Activated CD4-positive, CD25-positive, alpha-beta regulatory T cell treated with anti-CD3 and anti-CD28 coated beads, Interleukin-2, amount 50 U/mL, for 16 hours (primary cell): ENCODE results near the gene UBL4A.

ENCODE experiments used
- DNase-seq: peaks from one replicate; pipeline ENCODE4 v3.0.0-alpha.2; 2020; ENCODE audit warnings: low read depth, low spot score

Gene UBL4A

DNA sequence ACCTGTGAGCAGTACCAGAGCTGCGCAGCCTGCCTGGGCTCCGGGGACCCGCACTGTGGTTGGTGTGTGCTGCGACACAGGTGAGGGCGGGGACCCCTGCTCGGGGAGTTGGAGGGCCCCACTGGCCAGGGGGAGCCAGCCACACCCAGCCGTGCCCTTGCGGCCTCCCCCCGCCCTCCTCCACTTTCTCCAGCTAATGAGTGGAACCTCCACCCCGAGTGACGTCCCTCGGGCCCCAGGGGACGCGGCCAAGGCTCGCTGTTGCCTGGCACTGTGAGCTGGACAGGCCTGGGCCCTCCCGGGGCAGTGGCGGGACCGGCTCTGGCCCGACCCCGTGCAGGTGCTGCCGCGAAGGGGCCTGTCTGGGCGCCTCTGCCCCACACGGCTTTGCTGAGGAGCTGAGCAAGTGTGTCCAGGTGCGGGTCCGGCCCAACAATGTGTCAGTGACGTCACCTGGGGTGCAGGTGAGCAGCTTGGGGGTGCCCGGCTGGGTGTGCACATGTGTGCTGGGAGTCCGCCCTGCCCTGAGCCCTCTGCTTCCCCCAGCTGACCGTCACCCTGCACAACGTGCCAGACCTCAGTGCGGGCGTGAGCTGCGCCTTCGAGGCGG is 22.7 kb downstream of the UBL4A start:
- no peak for DNase-seq

DNA sequence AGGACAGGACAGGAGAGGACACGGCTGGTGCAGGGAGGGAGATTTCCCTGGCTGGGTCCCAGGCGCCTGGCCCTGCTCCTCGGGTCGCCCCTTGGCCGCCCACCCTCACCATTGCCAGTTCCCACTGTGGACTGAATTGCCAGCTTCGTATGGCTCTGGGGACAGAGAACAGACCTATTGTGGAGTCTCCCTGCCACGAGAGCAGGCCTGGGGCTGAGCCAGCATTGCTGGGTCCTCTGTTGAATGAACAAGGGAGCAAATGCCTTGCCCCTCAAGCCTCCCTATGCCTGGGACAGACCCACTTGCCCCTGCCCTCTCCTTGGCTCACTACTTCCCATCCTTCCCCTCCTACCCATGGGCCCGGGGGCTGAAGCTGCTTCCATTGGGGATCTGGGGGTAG is 24.0 kb downstream of the UBL4A start:
- DNase-seq = no peak

DNA sequence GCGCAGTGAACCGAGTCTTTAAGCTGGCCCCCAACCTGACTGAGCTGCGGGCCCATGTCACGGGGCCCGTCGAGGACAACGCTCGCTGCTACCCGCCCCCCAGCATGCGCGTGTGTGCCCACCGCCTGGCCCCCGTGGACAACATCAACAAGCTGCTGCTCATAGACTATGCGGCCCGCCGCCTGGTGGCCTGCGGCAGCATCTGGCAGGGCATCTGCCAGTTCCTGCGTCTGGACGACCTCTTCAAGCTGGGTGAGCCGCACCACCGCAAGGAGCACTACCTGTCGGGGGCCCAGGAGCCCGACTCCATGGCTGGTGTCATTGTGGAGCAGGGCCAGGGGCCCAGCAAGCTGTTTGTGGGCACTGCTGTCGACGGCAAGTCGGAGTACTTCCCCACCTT is 26.1 kb downstream of the UBL4A start:
- no peak for DNase-seq

DNA sequence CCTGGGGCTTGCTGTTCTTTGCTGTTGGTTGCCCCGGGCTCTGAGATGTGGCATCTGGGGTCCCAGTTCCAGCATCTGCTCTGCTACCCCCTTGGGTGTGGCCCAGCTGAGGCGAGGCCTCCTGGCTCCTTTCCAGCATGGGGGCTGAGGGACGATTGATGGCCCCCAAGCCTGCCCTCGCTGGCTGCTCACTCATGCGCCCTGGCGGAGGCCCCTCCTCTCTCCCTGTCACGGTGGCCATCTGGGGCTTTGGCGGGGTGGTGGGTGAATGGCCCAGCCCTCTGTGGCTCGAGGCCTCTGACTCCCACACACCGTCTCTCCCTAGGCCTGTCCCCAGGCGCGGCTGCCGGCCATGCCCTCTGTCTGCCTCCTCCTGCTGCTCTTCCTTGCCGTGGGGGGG is 26.6 kb downstream of the UBL4A start:
- DNase-seq = no peak

DNA sequence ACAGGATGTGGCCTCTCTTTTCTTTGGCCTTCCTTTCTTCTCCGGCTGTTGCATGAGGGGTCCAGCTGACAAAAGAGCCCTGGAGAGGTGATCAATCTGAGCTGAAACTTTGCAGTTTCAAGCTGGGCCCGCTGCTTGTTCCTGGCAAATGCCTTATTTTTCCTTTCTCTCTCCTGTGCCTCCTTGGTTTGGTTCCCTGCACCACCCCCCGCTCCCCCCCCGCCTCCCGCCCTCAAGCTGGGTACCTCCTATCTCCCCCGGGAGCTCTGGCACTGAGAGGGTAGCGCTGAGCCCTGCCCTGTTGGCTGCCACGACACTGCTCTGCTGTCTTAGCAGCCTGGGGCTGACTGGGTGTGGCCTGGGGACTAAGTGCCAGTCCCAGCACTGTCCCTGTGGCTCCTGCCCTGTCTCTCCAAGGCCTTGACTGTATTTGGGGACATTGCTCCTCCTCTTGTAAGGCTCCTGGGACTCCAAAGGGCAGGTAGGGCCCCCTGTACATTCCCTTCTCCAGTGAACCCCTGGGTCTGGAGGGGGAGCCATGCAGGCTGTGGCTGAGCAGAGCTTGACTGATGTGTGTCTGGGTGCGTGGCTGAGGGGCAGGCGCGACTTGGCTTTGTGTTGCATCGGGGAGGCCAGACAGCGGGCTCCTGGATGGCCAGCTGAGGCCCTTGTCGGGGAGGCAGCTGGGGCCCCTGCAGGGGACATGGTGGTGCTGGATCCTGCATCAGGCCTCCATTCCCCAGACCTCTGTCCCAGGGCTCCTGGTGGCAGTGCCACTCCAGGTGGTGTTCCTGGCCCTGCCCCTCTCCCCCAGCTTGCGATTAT is 27.2 kb downstream of the UBL4A start:
- DNase-seq = no peak

DNA sequence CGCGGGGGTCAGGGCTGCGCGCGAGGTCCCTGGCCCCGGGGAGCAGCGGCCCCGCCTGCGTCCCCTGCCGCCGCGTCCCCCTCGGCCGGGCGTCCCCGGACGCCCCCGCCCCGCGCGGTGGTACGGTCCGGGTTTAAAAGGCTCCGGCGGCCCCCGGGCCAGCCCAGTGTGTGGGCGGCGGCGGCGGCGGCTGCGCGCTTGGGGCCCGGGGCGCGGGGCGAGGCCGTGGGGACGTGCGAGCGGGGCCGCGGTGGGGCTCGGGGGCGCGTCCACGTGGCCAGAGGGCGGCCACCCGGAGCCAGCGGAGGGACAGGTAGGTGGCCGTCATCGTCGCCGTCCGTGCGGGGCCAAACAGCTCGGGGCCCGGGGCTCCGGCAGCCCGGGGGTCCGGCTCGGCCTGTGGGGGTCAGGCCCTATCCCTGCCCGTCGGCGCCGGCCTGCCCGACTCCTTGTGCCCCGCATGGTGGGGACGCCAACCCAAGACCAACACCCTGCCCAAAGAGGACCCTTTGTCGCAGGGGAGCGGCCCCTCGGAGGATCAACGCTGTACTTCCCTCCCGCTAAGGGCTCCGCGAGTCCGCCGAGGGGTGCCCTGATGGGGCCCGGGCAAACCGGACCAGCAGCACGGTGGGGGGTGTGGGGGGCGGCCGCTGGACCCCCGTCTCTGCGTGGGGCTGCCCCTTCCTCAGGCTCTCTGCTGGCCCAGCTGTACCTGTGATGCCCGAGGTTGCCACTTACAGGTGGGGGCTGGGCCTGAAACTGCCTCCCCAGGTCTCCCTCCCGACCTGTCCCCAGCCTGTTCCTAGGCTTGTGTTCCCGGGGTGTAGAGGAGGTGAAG is 28.1 kb downstream of the UBL4A start, which contains the start of gene PLXNA3:
PLXNA3 (plus strand) TSS at position 166 of the 838 bp plus-strand sequence. CDS start 1,903 bp downstream, outside the sequence.
- peak; percentile 39 for DNase-seq

DNA sequence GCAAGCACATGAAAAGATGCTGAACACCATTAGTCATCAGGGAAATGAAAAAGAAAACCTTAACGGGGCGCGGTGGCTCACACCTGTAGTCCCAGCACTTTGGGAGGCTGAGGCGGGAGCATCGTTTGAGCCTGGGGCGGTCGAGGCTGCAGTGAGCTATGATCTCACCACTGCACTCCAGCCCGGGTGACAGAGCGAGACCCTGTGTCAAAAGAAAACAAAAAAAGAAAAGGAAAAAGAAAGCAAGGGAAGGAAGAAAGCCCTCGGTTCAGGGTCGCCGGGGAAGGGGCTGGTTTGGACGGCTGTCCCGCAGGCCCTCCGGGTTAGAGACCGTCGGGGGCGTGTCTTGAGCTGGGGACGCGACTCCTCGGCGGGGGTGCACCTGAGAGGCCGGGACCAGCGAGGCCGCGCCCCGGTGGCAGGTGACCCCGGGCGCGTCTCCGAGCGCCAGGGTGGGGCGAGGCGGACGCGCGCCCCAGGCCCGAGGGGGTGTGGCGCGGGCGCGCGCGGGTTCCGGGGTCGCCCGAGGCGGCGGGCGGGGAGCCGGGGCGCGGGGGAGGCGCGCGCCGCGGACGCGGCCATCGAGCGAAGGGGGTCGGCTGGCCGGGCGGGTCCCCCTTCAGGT is 28.8 kb downstream of the UBL4A start:
- peak; percentile 8 for DNase-seq

DNA sequence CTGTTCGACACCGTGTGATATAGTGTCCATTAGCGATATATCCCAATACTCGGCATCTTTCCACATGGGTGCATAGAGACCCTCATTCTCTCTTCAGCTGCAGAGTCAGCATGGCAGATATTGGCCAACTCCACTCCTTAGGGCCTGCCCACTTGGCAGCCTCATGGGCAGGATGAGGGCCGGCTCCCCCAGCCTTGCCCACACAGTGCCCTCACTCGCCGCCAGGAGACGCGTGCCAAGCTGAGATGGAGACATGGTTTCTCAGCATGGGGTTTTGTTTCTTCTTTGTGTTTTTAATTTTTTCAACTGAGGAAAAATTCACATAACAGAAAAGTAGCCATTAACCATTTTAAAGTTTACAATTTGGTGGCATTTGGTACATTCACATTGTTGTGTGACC is 33.6 kb downstream of the UBL4A start:
- no peak for DNase-seq

DNA sequence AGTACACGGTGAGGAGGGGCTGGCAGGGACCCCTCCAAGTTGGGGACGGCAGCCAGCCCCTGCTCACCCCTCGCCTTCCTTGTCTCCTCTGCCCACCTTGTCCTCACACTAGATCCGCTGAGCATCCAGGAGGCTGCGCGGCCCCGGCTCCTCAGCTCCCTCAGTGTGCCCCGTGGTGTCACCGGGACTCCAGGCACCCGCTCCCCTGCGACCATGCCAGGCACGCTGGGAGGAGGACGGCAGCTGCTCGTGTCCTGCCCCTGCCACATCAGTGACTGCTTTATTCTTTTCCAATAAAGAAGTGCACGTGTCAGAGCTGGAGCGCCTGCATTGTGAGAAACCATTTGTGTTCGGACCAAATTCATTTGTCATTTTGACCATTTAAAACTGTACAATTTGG is 36.1 kb downstream of the UBL4A start:
- DNase-seq = no peak

DNA sequence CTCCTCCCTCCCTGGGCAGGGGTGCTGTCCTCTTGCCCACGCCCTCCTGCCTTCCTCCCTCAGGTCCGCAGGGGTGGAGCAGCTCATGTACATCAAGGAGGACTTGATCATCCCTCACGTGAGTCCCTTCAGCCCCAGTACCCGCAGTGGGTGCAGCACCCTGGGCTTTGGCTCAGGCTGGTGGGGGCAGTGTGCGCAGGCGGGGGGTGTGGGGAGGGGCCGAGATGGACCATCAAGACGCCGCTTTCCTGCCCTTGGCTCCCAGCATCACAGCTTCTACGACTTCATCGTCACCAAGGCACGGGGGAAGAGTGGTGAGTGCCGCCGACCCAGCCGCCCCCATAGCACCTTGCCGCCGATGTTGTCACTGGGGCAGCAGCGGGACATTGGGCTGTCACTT is 36.8 kb downstream of the UBL4A start:
- DNase-seq = no peak

DNA sequence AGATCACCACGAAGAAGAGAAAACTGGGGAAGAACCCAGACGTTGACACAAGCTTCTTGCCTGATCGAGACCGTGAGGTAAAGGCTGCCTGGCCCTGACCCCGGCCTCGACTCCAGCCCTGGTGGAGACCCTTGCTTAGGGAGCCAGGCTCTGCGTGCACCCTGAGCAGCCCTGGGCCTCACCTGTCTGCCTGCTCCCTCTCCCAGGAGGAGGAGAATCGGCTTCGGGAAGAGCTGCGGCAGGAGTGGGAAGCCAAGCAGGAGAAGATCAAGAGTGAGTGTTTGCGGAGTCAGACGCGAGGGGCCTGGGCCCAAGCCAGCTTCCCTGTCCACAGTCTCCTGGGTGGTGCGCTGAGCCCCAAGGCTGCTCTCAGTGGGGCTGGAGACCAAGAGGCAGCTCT is 37.9 kb downstream of the UBL4A start:
- DNase-seq = no peak

DNA sequence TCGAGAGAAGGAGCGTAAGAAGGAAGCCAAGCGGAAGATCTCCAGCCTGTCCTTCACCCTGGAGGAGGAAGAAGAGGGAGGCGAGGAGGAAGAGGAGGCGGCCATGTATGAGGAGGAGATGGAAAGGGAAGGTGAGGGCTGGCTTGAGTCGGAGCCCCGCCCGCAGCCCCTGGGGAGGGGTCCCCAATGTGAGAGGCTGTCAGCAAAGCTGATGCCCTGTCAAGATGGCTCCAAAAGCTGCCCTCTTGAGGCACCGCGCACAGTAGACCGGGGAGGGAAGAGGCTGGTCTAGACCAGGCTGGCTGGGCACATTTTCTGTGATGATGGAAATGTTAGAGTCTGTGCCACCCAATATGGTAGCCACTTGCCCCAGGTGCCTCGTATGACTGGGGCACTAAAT is 40.0 kb downstream of the UBL4A start:
- no peak for DNase-seq

DNA sequence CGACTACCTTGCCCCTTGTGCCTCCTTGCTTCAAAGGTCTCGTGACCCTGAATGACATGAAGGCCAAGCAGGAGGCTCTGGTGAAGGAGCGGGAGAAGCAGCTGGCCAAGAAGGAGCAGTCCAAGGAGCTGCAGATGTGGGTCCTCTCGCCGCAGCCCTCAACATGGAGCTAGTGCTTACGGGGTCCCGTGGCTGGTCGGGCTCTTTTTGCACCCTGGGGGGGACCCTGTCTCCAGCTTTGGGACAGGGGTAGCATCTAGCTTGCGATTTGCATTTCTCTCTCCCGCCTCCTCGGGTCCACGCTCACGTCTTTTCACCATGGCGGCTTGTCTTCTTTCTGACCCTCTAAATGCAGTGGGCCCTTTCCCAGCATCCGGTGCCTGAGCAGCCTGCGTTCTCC is 40.6 kb downstream of the UBL4A start:
- DNase-seq = no peak

DNA sequence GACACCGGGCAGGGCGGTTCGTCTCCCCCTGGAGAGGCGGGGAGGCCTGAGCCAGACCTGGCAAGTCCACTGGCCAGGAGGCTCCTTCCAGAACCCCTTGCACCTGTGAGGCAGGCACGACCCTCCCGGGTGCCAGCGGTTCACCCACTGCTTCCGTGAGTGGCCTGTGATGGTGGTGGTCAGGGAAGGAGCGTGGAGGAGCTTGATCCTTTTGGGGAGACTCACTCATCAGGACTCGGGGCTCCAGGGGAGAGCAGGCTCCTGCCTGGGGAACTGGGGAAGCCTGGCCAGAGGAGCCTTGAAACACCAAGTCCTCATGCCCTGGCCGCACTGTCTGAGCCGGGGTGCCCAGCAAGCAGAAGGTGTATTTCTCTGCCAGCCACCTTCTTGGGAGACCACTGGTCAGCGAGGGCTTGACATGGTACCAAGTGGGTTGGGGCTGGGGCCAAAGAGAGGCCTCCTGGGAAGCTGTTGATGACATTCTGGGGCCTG is 41.6 kb downstream of the UBL4A start:
- DNase-seq = no peak

DNA sequence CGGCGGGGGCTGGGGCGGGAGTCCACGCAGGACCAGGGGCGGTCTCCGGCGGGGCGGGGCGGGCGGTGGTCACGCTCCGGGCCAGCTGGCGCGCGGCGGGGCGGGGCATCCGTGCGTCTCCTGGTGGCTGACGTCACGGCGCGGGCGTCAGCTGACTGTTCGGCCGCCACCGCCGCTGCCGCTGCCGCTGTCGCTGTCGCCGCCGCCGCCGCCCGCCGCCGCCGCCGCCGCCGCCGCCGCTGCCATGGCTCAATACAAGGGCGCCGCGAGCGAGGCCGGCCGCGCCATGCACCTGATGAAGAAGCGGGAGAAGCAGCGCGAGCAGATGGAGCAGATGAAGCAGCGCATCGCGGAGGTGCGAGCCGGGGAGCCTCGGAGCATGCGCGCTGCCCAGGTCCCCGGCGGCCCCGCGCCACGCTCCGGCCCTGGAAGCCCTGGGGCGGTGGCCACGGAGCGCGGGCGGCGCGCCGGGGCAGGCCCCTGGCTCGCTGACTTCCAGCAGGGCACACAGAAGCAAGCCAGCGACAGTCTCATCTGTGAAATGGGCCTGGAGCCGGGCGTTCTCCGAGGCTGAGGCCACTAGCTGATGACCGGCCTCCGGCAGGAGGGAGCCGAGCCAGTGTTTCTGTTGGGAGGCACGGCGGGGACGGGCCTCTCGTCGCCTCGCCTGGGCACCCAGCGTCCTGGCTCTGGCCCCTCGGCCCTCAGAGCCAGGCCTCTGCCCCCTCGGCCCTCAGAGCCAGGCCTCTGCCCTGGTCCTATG is 42.2 kb downstream of the UBL4A start, which contains the start of gene FAM50A:
FAM50A (plus strand) TSS at position 150 of the 763 bp plus-strand sequence; CDS start at position 245, 95 bp downstream.
- DNase-seq = peak; percentile 32

DNA sequence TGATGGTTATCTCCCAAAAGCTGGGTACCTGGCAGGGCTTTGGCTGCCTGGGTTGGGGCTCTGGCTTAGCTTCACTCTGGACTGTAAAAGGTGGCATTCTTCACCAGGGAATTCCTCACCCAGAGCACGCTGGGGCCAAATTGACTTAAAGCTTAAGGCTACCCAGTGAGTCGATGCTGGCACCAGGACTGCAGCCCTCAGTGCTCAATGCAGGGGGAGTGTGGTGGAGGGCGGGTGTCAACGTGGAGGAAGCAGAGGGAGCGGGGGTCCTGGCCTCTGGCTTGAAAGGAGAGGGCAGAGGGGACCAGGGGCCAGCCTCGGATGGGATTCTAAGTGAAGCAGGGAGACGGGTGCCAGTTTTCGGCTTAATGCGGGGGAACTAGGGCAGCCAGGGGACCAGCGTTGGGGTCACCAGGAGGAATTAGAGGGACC is 42.9 kb downstream of the UBL4A start:
- no peak for DNase-seq

DNA sequence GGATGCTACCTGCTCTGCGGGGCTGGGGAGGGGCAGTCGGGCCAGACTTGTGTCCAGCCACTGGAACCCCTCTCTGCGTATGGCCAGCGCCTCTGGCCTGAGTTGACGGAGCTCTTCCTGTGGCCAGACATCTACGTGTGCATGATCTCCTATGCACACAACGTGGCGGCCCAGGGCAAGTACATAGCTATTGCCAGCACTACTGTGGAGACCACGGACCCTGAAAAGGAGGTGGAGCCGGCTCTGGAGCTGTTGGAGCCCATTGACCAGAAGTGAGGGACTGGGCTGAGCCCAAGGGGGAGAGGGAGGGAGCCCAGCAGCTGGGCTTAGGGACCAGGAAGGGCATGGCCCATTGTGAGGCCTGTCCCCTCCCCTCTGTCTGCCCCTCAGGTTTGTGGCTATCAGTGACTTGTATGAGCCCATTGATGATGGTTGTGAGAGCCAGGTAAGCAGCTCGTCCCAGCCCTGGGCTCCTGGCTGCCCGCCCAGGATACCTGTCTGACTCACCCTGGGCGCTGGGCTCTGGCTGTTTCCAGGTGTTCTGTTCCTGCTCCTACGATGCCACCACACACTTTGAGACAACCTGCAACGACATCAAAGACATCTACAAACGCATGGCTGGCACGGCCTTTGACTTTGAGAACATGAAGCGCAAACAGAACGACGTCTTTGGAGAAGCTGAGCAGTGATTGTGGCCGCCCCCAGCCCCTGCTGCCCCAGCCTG is 44.3 kb downstream of the UBL4A start:
- no peak for DNase-seq

DNA sequence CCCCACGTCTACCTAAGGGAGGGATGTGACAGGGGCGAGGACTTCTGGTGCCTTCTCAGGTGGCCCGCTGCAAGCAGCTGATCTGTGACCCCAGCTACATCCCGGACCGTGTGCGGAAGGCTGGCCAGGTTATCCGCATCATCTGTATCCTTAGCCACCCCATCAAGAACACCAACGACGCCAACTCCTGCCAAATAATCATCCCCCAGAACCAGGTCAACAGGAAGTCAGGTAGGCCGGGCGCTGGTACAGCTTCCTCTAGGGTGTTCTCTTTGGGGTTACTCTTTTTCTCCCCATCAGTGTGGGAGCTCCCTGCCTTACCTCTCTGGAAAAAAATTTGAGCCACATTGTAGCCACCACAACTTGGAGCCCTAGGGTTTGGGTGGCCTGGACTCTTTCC is 44.9 kb downstream of the UBL4A start:
- DNase-seq = no peak

DNA sequence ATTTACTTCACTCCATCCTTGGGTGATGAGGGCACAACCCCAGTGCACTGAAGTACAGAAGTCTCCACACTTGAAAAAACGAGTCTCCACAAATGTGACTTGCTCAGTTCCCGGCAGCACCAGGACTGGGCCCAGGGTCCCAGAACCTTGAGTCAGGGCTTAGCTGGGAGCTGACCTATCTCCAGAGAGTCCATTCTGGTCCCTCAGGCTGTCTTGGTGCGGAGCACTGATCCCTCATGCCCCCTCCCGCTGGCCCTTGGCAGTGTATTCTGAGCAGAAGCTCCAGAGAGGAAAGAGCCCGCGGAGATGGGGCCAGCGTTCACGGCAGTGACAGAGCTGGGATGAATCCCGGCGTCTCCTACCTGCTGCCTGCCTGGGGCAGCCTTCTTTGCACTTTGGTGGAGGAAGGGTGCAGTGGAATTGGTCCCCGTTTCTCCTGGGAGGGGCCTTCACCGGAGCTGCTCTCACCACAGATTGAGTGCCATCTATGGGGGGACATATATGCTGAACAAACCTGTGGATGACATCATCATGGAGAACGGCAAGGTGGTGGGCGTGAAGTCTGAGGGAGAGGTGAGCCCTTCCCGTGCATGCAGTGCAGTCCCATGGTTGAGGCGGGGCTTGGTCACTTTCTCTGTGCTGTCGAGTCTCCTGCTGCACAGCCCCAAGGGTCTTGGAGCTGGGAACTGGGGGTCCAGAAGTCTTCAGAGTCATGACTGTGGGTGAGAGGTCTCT is 45.6 kb downstream of the UBL4A start:
- DNase-seq = no peak
